ENCODE results near the gene RILPL1. TPM values are rescaled to one million over a fixed set of nuclear protein-coding genes. Genes with fewer than 3 reads are reported as not detected.

RILPL1 gene
- total and polyA plus RNA-seq, 2 of the 4 experiments (the other 2 are of a cell fraction), result 11.1 to 19.8 TPM

DNA sequence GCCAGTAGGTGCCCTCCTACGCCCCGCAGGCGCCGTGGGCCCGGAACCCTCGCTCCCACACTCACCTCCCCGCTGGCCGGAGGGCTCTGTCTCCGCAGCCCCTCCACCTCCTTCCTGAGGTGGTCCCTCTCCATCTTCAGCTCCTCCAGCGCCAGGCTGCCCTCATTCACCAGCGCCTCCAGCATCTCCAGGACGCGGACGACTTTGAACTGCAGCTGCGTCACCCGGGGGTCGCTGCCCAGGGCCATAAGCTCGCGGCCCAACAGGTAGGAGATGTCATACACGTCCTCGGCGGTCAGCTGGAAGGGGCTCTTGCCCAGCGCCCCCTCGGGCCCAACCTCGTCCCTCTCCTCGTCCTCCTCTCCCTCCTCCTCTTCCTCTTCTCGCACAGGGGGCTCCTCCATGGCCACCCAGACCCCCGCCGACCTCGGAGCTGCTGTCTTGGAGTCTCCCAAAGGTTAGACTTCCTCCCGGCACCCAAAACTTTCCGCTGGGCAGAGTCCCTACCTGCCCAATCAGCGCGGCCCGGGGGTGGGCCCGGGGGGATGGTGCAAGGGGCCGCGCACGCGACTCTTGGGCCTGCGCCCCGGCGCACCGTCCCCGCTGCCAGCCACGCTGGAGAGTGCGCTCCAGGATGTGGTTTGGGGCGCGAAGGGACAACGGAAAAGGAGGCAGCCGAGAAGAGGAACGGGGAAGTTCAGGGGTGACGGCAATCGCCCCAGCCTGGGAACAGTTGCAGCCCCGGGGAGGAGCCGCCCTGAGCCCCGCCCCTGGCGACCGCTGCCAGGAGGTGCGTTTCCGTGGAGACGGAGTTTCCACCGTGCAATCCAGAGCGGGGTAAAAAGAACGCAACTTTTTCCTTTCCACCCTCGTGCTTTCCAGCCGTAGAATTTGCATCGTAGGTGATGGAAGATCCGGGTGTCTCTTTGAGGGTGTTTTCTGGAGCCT lies 97.2 kb downstream of the RILPL1 start, which contains the start of gene RILPL2:
Gene RILPL2 (minus strand): TSS at position 668 of the 948 bp plus-strand sequence. CDS start 264 bp downstream, at position 404.
- 0 out of 2 replicates have a peak within 1 kb of the TSS, but pooled peaks have one; percentile 10 for H4K5ac ChIP-seq (ENCODE audit: low read depth, low read length)
- no peaks in the 10 kb centered on the region for H3K27me3 ChIP-seq (ENCODE audit: control insufficient read depth, insufficient read depth, low read length)
- no peak within 1 kb of the TSS for H3K18ac ChIP-seq (ENCODE audit: low read depth, low read length)
- peak within 1 kb of the TSS; percentile 15; the same call in 1 of the 2 replicates for H3K56ac ChIP-seq (ENCODE audit: extremely low read depth, insufficient read depth, low read length)
- WGBS, 2 experiments (ENCODE audit: extremely low coverage in 2 of 2, insufficient read length in 1 of 2), result 1% methylated on average over 17 of the region's 69 CpGs; no CpG with 5 or more reads in 1 of the 2 experiments
- H2BK15ac ChIP-seq (ENCODE audit: low read depth, low read length), result no peak within 1 kb of the TSS
- no peaks in the 10 kb centered on the region for H3K36me3 ChIP-seq (ENCODE audit: control insufficient read depth, insufficient read depth, low read length)
- ChIA-PET POLR2A (ENCODE audit: unreplicated experiment) (no interaction called here), CTCF (no interaction called here)
- H3K4me1 ChIP-seq (ENCODE audit: control insufficient read depth, insufficient read depth, low read length), result peaks cover 4% of the 10 kb centered on the region; the same call in 1 of the 2 replicates
- no peak within 1 kb of the TSS for H2BK5ac ChIP-seq (ENCODE audit: low read depth, low read length, poor library complexity, severe bottlenecking)
- peak within 1 kb of the TSS; percentile 81 for H3K9ac ChIP-seq (ENCODE audit: low read depth, low read length)
- peak within 1 kb of the TSS; percentile 27 for H3K27ac ChIP-seq (ENCODE audit: insufficient read depth, low read length)
- intact Hi-C loops (cut with micrococcal nuclease) (no loop called here), dilution Hi-C loops (cut with HindIII; ENCODE audit: low sequenced_read_pairs, unreplicated experiment) (no loop called here), in situ Hi-C loops (cut with MboI; ENCODE audit: low sequenced_read_pairs) (no loop called here)
- peak within 1 kb of the TSS; percentile 88 for H3K4me2 ChIP-seq (ENCODE audit: low read depth, low read length)
- peak within 1 kb of the TSS; percentile 32; the same call in 1 of the 2 replicates for H4K91ac ChIP-seq (ENCODE audit: insufficient read depth, low read depth, low read length)
- peak within 1 kb of the TSS; percentile 100 for H2AFZ ChIP-seq (replicated peaks; ENCODE audit: low read length, poor library complexity)
- H2BK120ac ChIP-seq (ENCODE audit: low read depth, low read length), result 0 out of 2 replicates have a peak within 1 kb of the TSS, but pooled peaks have one; percentile 2
- H3K9me1 ChIP-seq (ENCODE audit: insufficient read depth, low read length), result peaks cover 5% of the 10 kb centered on the region; the same call in 1 of the 2 replicates
- H2AK5ac ChIP-seq (ENCODE audit: low read depth, low read length), result peak within 1 kb of the TSS; percentile 15; the same call in 1 of the 2 replicates
- peak within 1 kb of the TSS; percentile 46 to 57; a peak in 3 of 4 replicates for H4K8ac ChIP-seq (ENCODE audit: low read depth in 2 of 2, low read length in 2 of 2)
- H2BK20ac ChIP-seq (ENCODE audit: low read depth, low read length), result peak within 1 kb of the TSS; percentile 48; the same call in 1 of the 2 replicates
- peaks cover 8 to 22% of the 10 kb centered on the region in 2 experiments; a peak in 3 of 4 replicates for H3K79me1 ChIP-seq (ENCODE audit: low read depth in 1 of 2, low read length in 2 of 2)
- TF ChIP-seq CEBPB (IDR thresholded peaks at IDR 0.05; ENCODE audit: low read depth, low read length) (no peak; the same call in 1 of the 2 replicates), RCOR1 (IDR thresholded peaks at IDR 0.05; ENCODE audit: insufficient replicate concordance, low read length) (no peak), RAD21 (IDR thresholded peaks at IDR 0.05; ENCODE audit: low read length) (no peak), BHLHE40 (IDR thresholded peaks at IDR 0.05; ENCODE audit: low read depth, low read length) (peak; percentile 89), FOS (IDR thresholded peaks at IDR 0.05; ENCODE audit: low read depth, low read length) (no peak), ELK1 (IDR thresholded peaks at IDR 0.05; ENCODE audit: borderline replicate concordance, low read depth, low read length) (no peak), USF2 (IDR thresholded peaks at IDR 0.05; ENCODE audit: low read depth, low read length) (0 out of 2 replicates have a peak, but pooled peaks have one; percentile 4)
- peak within 1 kb of the TSS; percentile 76 for H3K4ac ChIP-seq (ENCODE audit: low read depth, low read length)
- ATAC-seq (ENCODE audit: low read depth) (peak; percentile 97), DNase-seq (peak; percentile 65)
- H3K4me3 ChIP-seq (ENCODE audit: insufficient read depth, low read depth, low read length), result peak within 1 kb of the TSS; percentile 63
- H4K20me1 ChIP-seq (ENCODE audit: insufficient read depth, low read length), result no peaks in the 10 kb centered on the region
- H3K14ac ChIP-seq (replicated peaks; ENCODE audit: low read depth, low read length), result peak within 1 kb of the TSS; percentile 70
- BruUV-seq (replicated peaks), result no TSS peak
- H3K23ac ChIP-seq (ENCODE audit: low read depth, low read length), result peak within 1 kb of the TSS; percentile 91; the same call in 1 of the 2 replicates
- H2AK9ac ChIP-seq (replicated peaks; ENCODE audit: low read depth, low read length, poor library complexity), result peak within 1 kb of the TSS; percentile 52
- H3K9me3 ChIP-seq (ENCODE audit: control insufficient read depth, insufficient read depth, low read length), result no peaks in the 10 kb centered on the region
